ENCODE results near the gene ATP7B.

ATP7B gene

GRCh38 chr13:51919531-51919930 is 91.7 kb downstream of the ATP7B start:
- no peak for TF ChIP-seq CTCF (IDR thresholded peaks at IDR 0.05; ENCODE audit: insufficient read depth, low read depth, low read length, missing control alignments)
- H3K4me3 ChIP-seq (ENCODE audit: low read depth, low read length) = no peak overlapping the region
- no peak for DNase-seq (ENCODE audit: low read depth)

GRCh38 chr13:51916962-51917361 is 94.3 kb downstream of the ATP7B start:
- no peak overlapping the region for H3K4me3 ChIP-seq (ENCODE audit: low read depth, low read length)
- no peak for TF ChIP-seq CTCF (IDR thresholded peaks at IDR 0.05; ENCODE audit: insufficient read depth, low read depth, low read length, missing control alignments)
- DNase-seq (ENCODE audit: low read depth) = no peak

GRCh38 chr13:51916051-51916818 is 95.0 kb downstream of the ATP7B start:
- TF ChIP-seq CTCF (IDR thresholded peaks at IDR 0.05; ENCODE audit: insufficient read depth, low read depth, low read length, missing control alignments) = no peak
- no peak for DNase-seq (ENCODE audit: low read depth)
- no peak overlapping the region for H3K4me3 ChIP-seq (ENCODE audit: low read depth, low read length)

- DNase-seq (ENCODE audit: low read depth) = no peak
- no peak overlapping the region for H3K4me3 ChIP-seq (ENCODE audit: low read depth, low read length)
- TF ChIP-seq CTCF (IDR thresholded peaks at IDR 0.05; ENCODE audit: insufficient read depth, low read depth, low read length, missing control alignments) = no peak
These were observed 97.1 kb downstream of the ATP7B start for GRCh38 chr13:51914137-51914493.

- DNase-seq (ENCODE audit: low read depth) = no peak
- no peak overlapping the region for H3K4me3 ChIP-seq (ENCODE audit: low read depth, low read length)
- TF ChIP-seq CTCF (IDR thresholded peaks at IDR 0.05; ENCODE audit: insufficient read depth, low read depth, low read length, missing control alignments) = no peak
These were observed 97.7 kb downstream of the ATP7B start for GRCh38 chr13:51913421-51914136.

- H3K4me3 ChIP-seq (ENCODE audit: low read depth, low read length) = no peak overlapping the region
- no peak for TF ChIP-seq CTCF (IDR thresholded peaks at IDR 0.05; ENCODE audit: insufficient read depth, low read depth, low read length, missing control alignments)
- no peak for DNase-seq (ENCODE audit: low read depth)
These were observed 98.6 kb downstream of the ATP7B start for GRCh38 chr13:51912511-51913225.

All from GM12865 (cell line).